D721Med (cell line): Measurements from ENCODE around the gene PRKG1.

ENCODE experiments used
- DNase-seq: peaks from one replicate; pipeline ENCODE4 v3.0.0; 2011; ENCODE audit warnings: low spot score; ENCODE audit not compliant: insufficient read length
- FAIRE-seq: peaks from 2 replicates; lab custom pipeline; 2011; peaks lifted over from hg19 to GRCh38; lab: Jason Lieb, UNC
- CTCF ChIP-seq: IDR thresholded peaks from 2 replicates; pipeline ENCODE4 v1.5.1; 2012; ENCODE audit warnings: mild to moderate bottlenecking, control low read depth; ENCODE audit not compliant: insufficient read depth; ENCODE audit errors: missing control alignments

Gene PRKG1

DNA sequence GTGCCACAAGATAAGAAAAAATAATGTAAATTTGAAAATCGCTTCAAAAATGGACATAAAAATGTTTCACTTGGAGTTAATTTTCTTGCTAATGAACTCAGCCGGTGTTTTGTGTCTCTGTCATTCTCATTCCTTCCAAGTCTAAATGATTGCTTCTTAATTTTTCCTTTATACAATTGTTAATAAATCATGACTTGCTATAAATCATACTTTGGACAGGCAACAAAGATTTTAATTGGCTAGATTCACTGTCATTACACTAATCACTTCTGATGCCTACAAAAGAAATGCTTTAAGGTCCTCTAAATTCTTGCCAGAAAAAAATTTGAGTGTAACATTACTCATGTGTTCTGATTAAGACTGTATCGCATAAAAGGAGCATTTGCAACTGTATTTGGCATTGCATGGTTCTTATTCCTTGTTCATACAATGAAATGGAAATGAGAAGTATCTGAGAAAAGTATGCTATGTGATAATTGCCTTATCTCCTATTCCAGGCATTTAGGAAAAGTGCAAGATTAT, 1000.3 kb downstream of the PRKG1 start:
- DNase-seq: no peak
- no peak for TF ChIP-seq CTCF
- no peak for FAIRE-seq

DNA sequence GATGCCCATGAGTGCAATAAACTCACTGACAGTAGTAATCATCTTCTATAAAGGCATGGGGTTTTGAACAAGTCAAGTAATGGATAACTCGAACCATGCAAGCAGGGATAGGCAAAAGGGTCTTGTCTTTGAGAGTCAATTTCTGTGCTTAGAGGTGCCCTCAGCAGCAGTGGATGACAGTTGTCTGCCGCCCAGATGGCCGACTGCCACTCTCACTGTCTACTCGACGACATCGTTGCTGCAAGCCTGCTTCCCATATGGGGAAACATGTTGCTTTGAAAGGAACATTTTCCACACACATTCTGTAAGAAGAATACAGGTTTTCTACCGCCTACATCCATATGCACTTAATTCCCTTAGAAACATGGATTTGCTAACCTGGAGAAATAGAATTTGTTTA, 1003.5 kb downstream of the PRKG1 start:
- no peak for FAIRE-seq
- no peak for TF ChIP-seq CTCF
- no peak for DNase-seq

- DNase-seq (no peak), FAIRE-seq (no peak)
- no peak for TF ChIP-seq CTCF
Observed at GRCh38 chr10:52078397-52078937, 1004.2 kb downstream of the PRKG1 start.

GRCh38 chr10:52082307-52082706, 1008.0 kb downstream of the PRKG1 start:
- FAIRE-seq: no peak
- no peak for DNase-seq
- no peak for TF ChIP-seq CTCF

DNA sequence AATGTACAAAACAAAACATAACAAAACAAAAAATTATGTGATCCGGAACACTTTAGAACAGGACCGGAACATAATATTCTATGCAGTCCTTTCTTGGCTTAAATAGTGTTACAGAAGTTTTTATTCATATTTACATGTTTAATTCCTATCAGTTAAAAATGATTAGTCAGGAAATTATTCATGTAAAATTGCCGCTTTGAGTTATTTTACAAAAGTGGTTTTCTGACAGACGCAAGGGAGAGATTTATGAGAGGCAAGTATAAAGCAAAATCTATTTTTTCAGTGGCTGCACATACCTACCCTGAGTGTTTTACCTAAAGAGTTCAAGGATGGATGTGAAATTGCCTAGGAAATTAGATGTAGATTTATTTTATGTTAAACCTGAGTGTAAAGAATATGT, 1009.1 kb downstream of the PRKG1 start:
- DNase-seq (no peak), FAIRE-seq (no peak)
- no peak for TF ChIP-seq CTCF

DNA sequence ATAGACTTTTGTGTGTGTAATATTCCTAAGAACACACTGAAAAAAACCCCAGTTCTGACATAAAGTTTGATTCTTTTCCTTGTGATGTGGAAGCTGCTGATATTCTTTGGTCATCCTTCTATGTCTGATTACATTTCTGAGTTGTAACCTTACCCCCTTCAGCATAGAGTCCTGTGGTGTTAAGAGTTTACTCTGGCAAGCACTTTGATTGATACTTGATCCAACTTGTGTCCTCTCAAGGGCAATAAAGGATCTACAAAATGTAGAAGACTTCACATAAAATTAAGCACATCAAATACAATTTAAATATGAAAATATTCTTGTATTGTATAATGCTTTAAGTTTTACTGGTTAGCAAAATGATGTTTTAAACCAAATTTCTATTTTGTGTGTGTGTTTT, 1018.1 kb downstream of the PRKG1 start:
- TF ChIP-seq CTCF: no peak
- DNase-seq (no peak), FAIRE-seq (no peak)

DNA sequence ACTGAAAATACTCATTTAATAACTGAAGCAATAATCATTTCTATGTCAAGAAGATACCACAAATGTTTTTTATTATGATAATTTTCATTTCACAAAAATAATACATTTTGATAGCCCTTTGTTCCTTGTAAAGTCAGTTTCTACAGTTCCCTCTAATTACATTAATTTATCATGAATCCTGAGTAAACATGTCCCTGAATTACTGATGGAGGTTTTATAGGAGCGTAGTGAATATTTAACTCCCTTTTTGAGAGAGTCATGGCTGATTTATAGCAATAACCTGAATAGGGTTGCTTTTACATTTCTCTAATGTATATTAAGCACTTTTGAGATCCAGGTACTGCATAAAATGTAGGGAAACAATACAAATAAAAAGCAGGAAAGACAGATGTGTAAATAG, 1023.8 kb downstream of the PRKG1 start:
- DNase-seq: no peak
- no peak for FAIRE-seq
- no peak for TF ChIP-seq CTCF
